IPS-11a (cell line): ENCODE results near the gene LGR4.
"Not testable (repeated sequence)": the region's sequence is repeated elsewhere in the genome, so short reads cannot be mapped to it uniquely, and the experiment has no call there.

ENCODE experiments used
- H3K4me3 ChIP-seq: one replicate; pipeline ENCODE4 v1.5.1; 2013; ENCODE audit warnings: low read depth, low read length, control low read depth

The LGR4 gene

GRCh38 chr11:27472398-27473016 lies at the start of gene LGR4:
LGR4 (minus strand) TSS chr11:27472790; CDS start chr11:27472302, 488 bp downstream.
- peak within 1 kb of the TSS; percentile 86 for H3K4me3 ChIP-seq

GRCh38 chr11:27520226-27520625 lies 47.6 kb upstream of the LGR4 start:
- no peak overlapping the region for H3K4me3 ChIP-seq

- H3K4me3 ChIP-seq = no peak overlapping the region
These were observed 45.9 kb upstream of the LGR4 start for GRCh38 chr11:27518518-27518917.

DNA sequence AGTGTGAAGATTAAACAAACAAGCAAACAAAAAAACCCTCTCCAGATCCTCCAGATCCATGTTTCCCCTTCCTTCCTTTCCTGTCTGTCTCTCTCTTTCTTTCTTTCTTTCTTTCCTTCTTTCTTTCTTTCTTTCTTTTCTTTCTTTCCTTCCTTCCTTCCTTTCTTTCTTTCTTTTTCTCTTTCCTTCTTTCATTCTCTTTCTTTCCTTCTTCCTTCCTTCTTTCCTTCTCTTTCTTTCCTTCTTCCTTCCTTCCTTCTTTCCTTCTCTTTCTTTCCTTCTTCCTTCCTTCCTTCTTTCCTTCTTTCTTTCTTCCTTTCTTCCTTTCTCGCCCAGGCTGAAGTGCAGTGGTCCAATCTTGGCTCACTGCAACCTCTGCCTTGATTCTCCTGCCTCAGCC lies 44.9 kb upstream of the LGR4 start:
- H3K4me3 ChIP-seq = not testable (repeated sequence)

DNA sequence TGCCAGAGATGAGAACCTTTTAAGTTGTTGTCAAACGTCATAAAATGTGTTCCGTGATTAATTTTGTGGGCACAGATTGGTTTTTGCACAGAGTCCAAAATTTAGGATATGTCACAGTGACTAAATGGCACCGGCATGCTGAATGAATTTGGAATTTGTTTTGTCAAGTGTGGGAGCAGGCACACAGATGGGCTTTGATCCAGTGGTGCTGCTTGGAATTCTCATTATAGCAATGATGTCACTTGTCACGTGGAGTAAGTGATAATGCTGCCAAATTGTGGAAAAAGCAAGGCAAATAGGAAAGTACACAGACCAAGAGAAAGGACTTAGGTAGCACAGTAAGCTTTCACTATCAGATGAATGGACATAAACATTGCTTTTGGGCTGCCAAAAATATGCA lies 42.0 kb upstream of the LGR4 start:
- no peak overlapping the region for H3K4me3 ChIP-seq

GRCh38 chr11:27514076-27514475 lies 41.5 kb upstream of the LGR4 start:
- H3K4me3 ChIP-seq = no peak overlapping the region

- H3K4me3 ChIP-seq = no peak overlapping the region
These were observed 40.8 kb upstream of the LGR4 start for GRCh38 chr11:27513389-27513788.

DNA sequence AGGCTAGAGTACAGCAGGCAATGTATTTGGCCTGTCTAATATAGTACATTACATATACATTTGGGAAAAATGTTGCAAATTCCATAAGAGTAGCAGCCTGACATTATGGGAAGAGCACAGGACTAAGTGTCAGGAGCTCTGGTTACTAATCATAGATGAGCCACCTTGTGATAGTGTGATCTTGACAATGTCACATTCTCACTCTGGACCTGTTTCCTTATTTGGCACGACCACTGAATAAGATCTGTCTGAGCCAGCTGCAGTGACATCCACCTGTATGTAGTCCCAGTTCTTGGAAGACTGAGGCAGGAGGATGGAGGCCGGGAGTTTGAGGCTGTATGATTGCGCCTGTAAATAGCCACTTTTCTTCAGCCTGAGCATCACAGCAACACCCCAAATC lies 39.6 kb upstream of the LGR4 start:
- no peak overlapping the region for H3K4me3 ChIP-seq

GRCh38 chr11:27509908-27510307 lies 37.3 kb upstream of the LGR4 start:
- H3K4me3 ChIP-seq = no peak overlapping the region

DNA sequence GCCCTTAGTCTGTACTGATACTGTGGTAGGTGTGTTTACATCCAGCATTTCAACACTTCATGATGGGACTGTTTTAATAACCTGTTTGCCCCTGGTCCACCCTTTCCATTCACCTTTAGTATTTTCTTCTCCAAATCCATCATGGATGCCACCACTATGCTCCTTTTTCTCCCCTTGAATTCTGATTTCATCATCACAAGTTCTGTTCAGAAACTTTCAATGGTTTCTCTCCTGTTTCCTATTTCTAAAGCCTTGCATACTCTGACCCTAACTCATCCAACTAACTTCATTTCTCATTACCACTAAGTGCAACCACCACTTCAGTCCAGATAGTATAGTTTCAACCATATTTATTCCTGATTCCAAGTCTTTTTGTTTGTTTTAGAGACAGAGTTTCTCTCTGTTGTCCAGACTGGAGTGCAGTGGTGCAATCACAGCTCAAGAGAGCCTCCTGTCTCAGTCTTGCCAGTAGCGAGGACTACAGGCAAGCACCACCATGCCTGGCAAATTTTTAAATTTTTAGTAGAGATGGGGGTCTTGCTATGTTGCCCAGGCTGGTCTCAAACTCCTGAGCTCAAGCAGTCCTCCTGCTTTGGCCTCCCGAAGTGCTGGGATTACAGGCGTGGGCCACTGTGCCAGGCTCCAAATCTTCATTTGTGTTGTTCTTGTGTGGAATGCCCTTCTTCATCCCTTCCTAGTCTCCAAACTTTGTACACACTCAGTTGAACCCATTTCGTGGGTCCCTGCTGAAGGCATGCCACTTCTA lies 35.1 kb upstream of the LGR4 start:
- no peak overlapping the region for H3K4me3 ChIP-seq

GRCh38 chr11:27506200-27507182 lies 33.9 kb upstream of the LGR4 start, which contains the start of gene LIN7C:
LIN7C (minus strand) TSS chr11:27506769; CDS start chr11:27506752, 17 bp downstream.
- H3K4me3 ChIP-seq = peak within 1 kb of the TSS; percentile 100

DNA sequence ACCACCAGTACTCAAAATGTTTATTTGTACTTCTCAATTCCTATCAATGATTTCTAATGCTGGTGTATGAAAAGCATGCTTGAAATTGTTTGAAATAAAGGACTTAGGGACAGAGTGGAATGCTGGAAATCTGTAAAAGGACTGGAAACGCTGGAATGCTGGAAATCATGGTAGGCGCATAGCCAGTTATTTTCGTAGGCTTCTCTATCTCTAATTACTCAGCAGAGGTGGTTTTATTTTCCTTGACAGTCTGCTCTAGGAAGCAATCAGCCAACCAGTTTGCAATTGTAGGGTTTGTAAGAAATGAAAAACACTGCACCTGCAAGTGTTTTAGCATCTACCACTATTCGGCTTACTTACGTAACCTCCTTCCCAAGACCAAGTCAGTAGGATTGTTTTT lies 33.2 kb upstream of the LGR4 start:
- peak overlapping the region; percentile 100 for H3K4me3 ChIP-seq

DNA sequence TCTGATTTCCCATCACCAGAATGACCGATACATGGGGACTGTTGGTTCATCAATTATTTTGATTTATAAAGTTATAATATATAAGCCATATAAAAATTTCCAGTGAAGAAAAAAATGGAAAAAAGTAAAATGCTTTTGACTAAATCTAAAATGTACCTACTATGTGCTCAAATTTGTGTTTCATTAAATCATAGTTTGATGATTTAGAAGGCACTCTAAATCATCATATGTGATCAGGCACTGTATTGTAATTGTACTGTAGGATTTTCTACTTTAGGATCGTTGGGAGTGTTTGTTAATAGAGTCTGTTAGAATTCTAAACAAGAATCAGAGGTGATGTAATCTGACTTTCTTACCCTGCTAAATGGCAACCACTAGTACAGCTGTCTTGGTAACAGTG lies 31.6 kb upstream of the LGR4 start:
- no peak overlapping the region for H3K4me3 ChIP-seq

DNA sequence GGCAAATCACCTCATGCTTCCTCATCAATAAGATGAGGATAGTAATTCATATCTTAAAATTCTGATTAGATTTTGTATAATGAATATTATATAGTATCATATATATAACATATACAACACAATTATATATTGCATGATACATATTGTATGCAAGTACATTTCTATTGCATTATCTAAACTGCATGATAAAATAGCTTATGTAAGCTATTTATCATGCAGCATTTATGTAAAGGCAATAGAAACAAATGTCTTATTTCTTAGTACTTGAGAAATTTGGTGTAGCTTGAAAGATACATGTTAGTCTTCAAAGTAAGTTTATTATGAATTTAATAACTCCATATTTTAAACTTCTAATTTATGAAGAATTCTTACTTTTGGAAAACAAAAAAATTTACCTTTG lies 28.5 kb upstream of the LGR4 start:
- H3K4me3 ChIP-seq = no peak overlapping the region

- H3K4me3 ChIP-seq = no peak overlapping the region
These were observed 25.3 kb upstream of the LGR4 start for GRCh38 chr11:27497911-27498310.

DNA sequence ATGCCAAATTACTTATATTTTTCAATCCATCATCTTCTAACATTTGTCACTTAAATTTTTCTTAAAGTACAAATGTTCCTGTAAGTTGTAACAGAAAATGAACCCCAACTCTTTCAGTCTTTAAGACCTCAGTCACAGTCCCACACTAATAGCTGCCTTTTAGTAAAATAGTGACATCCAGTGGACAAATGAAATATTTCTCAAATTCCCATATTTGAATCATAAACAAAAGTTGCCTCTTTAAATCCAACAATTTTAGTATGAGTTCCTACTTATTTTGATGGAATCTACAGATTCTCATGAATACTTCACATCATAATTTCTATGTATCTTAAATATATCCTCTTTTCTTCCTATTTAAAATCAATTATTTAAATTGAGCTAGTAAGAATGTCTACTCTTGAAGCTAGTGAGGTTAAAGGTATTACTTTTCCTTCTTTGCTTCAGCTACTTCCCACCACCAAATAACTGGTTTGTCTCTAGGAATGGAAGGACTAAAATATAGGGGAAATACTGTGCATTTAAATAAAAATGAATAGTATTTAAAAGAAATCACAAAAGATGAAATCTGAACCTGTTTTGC lies 24.8 kb upstream of the LGR4 start:
- H3K4me3 ChIP-seq = no peak overlapping the region

GRCh38 chr11:27496461-27496860 lies 23.9 kb upstream of the LGR4 start:
- H3K4me3 ChIP-seq = no peak overlapping the region

DNA sequence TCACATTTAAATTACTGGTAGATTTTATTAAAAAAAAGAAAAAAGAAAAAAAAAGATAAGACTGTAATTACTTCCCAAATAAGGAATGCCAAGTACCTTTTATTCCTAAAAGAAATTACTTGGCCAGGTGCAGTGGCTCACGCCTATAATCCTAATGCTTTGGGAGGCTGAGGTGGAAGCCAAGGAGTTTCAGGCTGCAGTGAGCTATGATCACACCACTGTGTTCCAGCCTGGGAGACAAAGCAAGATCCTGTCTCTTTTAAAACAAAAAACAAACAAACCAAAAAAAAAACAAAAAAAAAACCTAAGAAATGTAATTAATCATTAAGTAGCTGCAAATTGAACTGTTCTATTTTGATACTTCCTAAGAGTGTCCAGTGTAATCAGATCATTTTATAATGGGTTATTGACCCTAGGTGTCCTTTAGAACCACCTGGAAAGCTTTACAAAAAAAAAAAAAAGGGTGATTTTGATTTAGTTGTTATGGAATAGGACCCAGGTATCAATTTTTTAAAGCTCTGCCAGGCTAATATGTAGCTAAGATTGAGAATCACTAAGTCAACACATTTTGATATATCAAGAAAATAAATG lies 23.2 kb upstream of the LGR4 start:
- no peak overlapping the region for H3K4me3 ChIP-seq

GRCh38 chr11:27489092-27489491 lies 16.5 kb upstream of the LGR4 start:
- H3K4me3 ChIP-seq = no peak overlapping the region

GRCh38 chr11:27487706-27488105 lies 15.1 kb upstream of the LGR4 start:
- no peak overlapping the region for H3K4me3 ChIP-seq
